A673 (cell line): Measurements from ENCODE around the gene NAT16. TPM values are rescaled to one million over a fixed set of nuclear protein-coding genes. Genes with fewer than 3 reads are reported as not detected.

ENCODE experiments used
- BruUV-seq: library from RNA; stranded (reverse); fragments of 400-500 nt; replicated peaks from 2 replicates; lab custom pipeline; 2021; lab: Mats Ljungman, UMichigan
- CTCF ChIA-PET: fragments of 300-600 bp; sonication (Branson Sonifier 250); formaldehyde crosslinking; loops from one replicate; lab custom pipeline; 2022; ENCODE audit warnings: antibody characterized with exemption; lab: Charles Lee
- POLR2A ChIA-PET: fragments of 300-600 bp; sonication (Branson Sonifier 250); formaldehyde crosslinking; loops from one replicate; lab custom pipeline; 2022; ENCODE audit warnings: antibody characterized with exemption; ENCODE audit not compliant: low non-redundant PET; lab: Charles Lee
- DNase-seq: peaks from one replicate; pipeline ENCODE4 v3.0.0-alpha.2; 2015; ENCODE audit warnings: low spot score
- H3K27ac ChIP-seq: fragments of 200-600 bp; sonication (generic); 2 replicates; pipeline ENCODE4 v1.5.1; 2016; ENCODE audit warnings: mixed run types, low read depth, mild to moderate bottlenecking, mixed read lengths, antibody characterized with exemption, low read length; ENCODE audit not compliant: poor library complexity, severe bottlenecking
- H3K27me3 ChIP-seq: fragments of 200-600 bp; sonication (generic); replicated peaks from 2 replicates; pipeline ENCODE4 v1.6.1; 2017; ENCODE audit warnings: mixed run types, low read depth, mild to moderate bottlenecking, mixed read lengths, antibody characterized with exemption, low read length; ENCODE audit not compliant: insufficient read depth, poor library complexity
- H3K36me3 ChIP-seq: fragments of 200-600 bp; sonication (generic); 2 replicates; pipeline ENCODE4 v1.6.1; 2016; ENCODE audit warnings: mixed run types, mild to moderate bottlenecking, mixed read lengths, antibody characterized with exemption, low read length; ENCODE audit not compliant: insufficient read depth, poor library complexity, severe bottlenecking
- H3K4me1 ChIP-seq: fragments of 200-600 bp; sonication (generic); 2 replicates; pipeline ENCODE4 v1.6.1; 2017; ENCODE audit warnings: mixed run types, mild to moderate bottlenecking, mixed read lengths, antibody characterized with exemption, low read length; ENCODE audit not compliant: insufficient read depth, poor library complexity, severe bottlenecking
- H3K4me3 ChIP-seq: fragments of 200-600 bp; sonication (generic); 2 replicates; pipeline ENCODE4 v1.5.1; 2016; ENCODE audit warnings: low read depth, mixed run types, mild to moderate bottlenecking, mixed read lengths, low read length; ENCODE audit not compliant: poor library complexity, severe bottlenecking
- H3K9me3 ChIP-seq: fragments of 200-600 bp; sonication (generic); 2 replicates; pipeline ENCODE4 v1.6.1; 2016; ENCODE audit warnings: mixed run types, low read depth, mild to moderate bottlenecking, mixed read lengths, antibody characterized with exemption, low read length; ENCODE audit not compliant: poor library complexity, severe bottlenecking
- EZH2 ChIP-seq: fragments of 200-600 bp; sonication (generic); IDR thresholded peaks from 2 replicates; pipeline ENCODE4 v1.6.1; 2017; ENCODE audit warnings: borderline replicate concordance, low read depth, mild to moderate bottlenecking, mixed read lengths, antibody characterized with exemption, low read length; ENCODE audit not compliant: poor library complexity, severe bottlenecking
- intact Hi-C: fragments of 100-400 bp; cut with micrococcal nuclease; formaldehyde crosslinking; loops from one replicate; pipeline ENCODE4 v1.10.0; 2022; ENCODE audit not compliant: unreplicated experiment
- total RNA-seq: library from RNA; stranded (reverse); gene quantifications from 2 replicates; pipeline ENCODE4 v1.2.3, GENCODE V29; 2021
- TF ChIP-seq, protein P1 (sequence below): fragments of 300-800, 200-600 bp; sonication (generic); conservative IDR thresholded peaks from 2 replicates; pipeline ENCODE4 v1.5.1; 2017; ENCODE audit warnings: low read depth, mild to moderate bottlenecking, antibody characterized with exemption, low read length, moderate library complexity, mixed read lengths

Gene NAT16
- total RNA-seq, 1 experiment from 2014 or later = not detected

DNA sequence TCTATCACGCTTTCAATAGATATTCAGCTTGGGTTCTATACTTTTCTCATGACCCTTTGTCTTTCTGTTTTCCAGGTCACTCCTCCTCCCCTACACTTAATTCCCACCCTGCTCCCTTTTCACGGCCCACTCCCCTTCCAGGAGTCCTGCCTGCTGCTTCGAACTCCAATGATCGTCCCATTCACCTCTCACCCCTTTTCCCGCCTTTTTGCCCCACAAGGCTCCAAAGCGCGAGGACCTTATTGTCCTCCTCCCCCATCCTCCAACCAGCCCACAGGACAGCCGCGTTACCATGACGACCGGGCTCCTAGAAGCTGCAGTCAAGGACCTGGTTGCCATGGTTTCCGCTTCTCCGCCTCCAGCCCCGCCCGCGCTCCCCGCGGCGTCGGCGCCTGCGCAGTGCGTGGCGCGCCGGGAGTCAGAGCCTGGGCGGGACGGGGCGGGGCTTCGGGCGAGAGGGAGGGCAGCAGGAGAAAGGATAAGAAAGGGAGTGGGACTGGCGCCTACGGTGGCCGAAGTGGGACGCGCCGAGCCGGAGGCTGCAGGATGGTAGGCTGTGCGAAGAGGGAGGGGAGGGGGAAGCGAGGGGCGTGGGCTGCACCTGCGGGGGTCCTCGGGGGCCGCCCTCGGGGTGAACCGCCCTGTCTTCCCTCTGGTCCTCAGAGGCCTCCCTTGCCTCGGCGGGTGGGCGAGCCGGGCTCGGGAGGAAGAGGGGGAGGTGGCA is 26.0 kb downstream of the NAT16 start, which contains the start of gene AP1S1:
AP1S1 (plus strand) TSS at position 508 of the 724 bp plus-strand sequence; CDS start at position 547, 39 bp downstream.
- ChIA-PET CTCF (no interaction called here), POLR2A (interaction anchor here (0.7 kb wide), 1 partner anchor 1917 kb away, joined by 4 read pairs; no protein-coding TSS in a partner anchor)
- H3K4me3 ChIP-seq = peak within 1 kb of the TSS; percentile 79
- intact Hi-C loops = no loop called here
- H3K27me3 ChIP-seq = no peaks in the 10 kb centered on the region
- peaks cover 9% of the 10 kb centered on the region for H3K4me1 ChIP-seq
- H3K27ac ChIP-seq = peak within 1 kb of the TSS; percentile 81
- H3K36me3 ChIP-seq = peaks cover 2% of the 10 kb centered on the region
- TF ChIP-seq, protein P1, sequence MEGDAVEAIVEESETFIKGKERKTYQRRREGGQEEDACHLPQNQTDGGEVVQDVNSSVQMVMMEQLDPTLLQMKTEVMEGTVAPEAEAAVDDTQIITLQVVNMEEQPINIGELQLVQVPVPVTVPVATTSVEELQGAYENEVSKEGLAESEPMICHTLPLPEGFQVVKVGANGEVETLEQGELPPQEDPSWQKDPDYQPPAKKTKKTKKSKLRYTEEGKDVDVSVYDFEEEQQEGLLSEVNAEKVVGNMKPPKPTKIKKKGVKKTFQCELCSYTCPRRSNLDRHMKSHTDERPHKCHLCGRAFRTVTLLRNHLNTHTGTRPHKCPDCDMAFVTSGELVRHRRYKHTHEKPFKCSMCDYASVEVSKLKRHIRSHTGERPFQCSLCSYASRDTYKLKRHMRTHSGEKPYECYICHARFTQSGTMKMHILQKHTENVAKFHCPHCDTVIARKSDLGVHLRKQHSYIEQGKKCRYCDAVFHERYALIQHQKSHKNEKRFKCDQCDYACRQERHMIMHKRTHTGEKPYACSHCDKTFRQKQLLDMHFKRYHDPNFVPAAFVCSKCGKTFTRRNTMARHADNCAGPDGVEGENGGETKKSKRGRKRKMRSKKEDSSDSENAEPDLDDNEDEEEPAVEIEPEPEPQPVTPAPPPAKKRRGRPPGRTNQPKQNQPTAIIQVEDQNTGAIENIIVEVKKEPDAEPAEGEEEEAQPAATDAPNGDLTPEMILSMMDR = no peak
- no peak for TF ChIP-seq EZH2
- H3K9me3 ChIP-seq = no peaks in the 10 kb centered on the region
- DNase-seq = peak; percentile 96
- BruUV-seq = no TSS peak

DNA sequence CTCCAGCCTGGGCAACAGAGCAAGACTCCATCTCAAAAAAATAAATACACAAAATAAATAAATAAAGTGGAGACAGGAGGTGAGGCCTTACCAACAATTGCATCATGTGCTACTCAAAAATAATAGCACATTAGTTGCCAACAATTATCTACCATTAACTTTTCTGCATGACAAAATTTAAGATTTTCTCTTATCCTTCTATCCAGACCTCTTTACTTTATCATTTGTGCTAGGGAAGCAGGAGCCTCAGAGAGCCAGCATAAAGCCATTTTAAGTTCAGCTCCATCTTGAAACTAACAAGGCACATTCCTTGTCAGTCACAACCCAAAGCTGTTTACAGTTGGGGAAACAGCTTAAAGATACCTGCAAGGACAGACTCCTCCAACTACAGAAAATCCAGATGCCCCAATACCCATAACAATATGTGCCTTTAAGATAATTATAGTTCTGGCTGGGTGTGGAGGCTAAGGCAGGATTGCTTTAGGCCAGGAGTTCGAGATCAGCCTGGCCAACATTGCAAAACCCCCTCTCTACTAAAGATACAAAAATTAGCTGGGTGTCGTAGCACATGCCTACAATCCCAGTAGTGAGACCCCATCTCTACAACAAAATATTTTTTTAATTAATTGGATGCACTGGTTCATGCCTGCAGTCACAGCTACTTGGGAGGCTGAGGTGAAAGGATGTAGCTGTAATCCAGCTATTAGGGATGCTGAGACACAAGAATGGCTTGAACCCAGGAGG is 28.0 kb downstream of the NAT16 start:
- Histone ChIP-seq H3K9me3 (no peaks in the 10 kb centered on the region), H3K4me1 (peaks cover 8% of the 10 kb centered on the region), H3K36me3 (no peaks in the 10 kb centered on the region), H3K27ac (no peak overlapping the region), H3K4me3 (no peak overlapping the region), H3K27me3 (no peaks in the 10 kb centered on the region)
- intact Hi-C loops = no loop called here
- no peak for DNase-seq
- ChIA-PET CTCF (interaction anchor here (0.5 kb wide), 2 partner anchors 8 to 67 kb away, joined by 5 to 8 read pairs; no protein-coding TSS in a partner anchor), POLR2A (no interaction called here)
- TF ChIP-seq, protein P1 = no peak
- TF ChIP-seq EZH2 = no peak
- no TSS peak for BruUV-seq

DNA sequence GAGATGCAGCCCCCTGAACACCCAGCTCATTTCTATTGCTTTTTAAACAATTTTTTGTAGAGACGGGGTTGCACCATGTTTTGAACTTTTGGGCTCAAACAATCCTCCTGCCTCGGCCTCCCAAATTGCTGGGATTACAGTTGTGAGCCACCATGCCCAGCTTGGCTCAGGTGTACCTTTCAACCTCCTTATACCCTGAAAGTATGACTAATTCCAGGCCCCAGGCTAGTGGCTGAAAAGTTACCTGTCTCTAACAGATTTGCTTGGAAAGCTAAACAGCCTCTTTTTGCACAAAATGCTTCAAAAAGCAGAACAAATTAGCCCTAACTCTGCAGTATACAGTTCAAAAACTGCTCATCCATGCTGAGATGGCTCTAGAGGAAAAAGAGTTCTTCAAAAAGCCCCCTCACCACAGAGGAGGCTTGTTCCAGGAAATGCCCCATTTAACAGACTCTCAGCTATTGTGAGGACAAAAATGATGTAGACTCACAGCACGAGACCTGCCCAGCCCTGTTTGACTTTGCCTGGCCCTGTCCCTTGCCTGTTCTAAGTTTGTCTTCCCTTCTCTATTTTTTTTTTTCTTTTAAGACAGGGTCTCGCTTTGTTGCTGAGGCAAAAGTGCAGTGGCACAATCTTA is 39.2 kb downstream of the NAT16 start:
- H3K27ac ChIP-seq = no peak overlapping the region
- no peak for DNase-seq
- ChIA-PET POLR2A (interaction anchor here (0.6 kb wide), 1 partner anchor 50 kb away, joined by 8 read pairs; no protein-coding TSS in a partner anchor), CTCF (no interaction called here)
- TF ChIP-seq, protein P1 = no peak
- no peak for TF ChIP-seq EZH2
- H3K4me3 ChIP-seq = no peak overlapping the region
- intact Hi-C loops = no loop called here
- no TSS peak for BruUV-seq
- H3K36me3 ChIP-seq = no peaks in the 10 kb centered on the region
- no peaks in the 10 kb centered on the region for H3K9me3 ChIP-seq
- no peaks in the 10 kb centered on the region for H3K27me3 ChIP-seq
- H3K4me1 ChIP-seq = peaks cover 21% of the 10 kb centered on the region
